Stimulated activated CD4-positive, alpha-beta T cell treated with anti-CD3 and anti-CD28 coated beads, TNF-alpha, amount 100 ng/mL, for 48 hours (primary cell): Measurements from ENCODE around the gene RNF225.
"Not testable (repeated sequence)": the region's sequence is repeated elsewhere in the genome, so short reads cannot be mapped to it uniquely, and the experiment has no call there.

ENCODE experiments used
- DNase-seq, 3 donors: peaks; one replicate each; pipeline ENCODE4 v3.0.0-alpha.2; 2020; ENCODE audit warnings: low read depth in 3 of 3

The RNF225 gene

GRCh38 chr19:58395220-58395978 lies at the start of gene RNF225:
Gene RNF225, plus strand, starts transcription at chr19:58395656. Its CDS starts 434 bp downstream, at chr19:58396090.
- no peak for DNase-seq

DNA sequence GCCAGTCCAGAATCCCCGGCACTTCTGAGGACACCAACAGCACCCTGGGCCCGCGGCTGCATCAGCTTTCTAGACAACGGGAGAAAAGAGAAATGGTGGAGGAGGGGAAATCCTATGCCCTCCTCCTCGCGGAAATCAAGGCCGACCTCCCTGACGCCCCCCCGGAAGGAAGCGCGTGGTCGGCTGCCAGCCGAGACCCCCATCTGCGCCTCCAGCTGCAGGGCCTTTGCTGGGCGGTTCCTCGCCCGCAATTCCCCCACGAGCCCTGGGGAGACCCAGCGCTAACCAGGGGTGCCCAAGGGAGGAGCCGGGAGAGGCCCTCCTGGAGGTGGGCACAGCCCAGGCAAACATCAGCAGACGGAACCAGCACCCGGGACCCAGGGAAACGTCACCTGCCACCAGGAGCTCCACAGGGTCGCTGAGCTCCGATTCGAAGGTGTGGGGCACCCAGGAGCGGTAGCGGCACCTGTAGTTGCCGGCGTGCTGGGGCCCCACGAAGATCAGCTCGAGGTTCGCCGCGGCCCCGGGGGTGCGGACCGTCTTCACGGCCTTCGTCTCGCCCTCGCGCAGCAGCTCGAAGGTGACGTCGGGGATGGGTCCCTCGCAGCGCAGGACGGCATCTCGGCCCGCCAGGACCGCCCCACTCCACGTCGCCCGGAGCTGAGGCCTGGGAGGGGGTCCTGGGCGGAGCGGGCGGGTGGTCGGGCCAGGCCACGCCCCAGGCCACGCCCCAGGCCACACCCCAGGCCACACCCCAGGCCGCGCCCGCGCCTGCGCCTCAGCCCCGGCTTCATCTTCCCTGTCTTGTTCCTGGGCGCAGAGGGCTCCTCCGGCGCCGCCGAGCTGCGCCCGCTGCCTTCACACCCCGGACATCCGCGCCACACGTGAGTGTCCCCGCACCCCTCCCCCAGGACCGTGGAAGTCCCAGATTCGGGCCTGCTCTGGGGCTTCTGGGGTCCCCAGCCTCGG lies 48.2 kb upstream of the RNF225 start:
- DNase-seq: peak in 2 of 3 donors; percentile 38 to 46

- DNase-seq: not testable (repeated sequence)
Observed at GRCh38 chr19:58348080-58348479, 47.4 kb upstream of the RNF225 start.

DNA sequence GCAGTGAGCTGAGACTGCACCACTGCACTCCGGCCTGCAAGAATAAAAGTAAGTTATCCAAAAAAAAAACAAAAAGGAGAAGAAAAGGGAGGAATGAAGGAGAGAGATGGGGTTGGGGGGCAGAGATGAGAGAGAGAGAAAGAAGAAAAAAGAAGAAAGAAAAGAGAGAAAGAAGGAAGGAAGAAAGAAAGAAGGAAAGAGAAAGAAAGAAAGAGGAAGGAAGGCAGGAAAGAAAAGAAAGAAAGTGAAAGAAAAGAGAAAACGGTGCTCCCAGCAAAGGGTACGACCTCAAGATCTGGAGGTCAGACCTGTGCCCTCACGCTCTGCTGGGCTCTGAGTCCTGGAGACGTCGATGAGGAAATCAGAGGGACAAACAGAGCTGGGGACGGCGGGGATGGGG lies 45.9 kb upstream of the RNF225 start:
- DNase-seq: no peak

GRCh38 chr19:58350001-58350861 lies 45.2 kb upstream of the RNF225 start:
- DNase-seq: no peak

GRCh38 chr19:58350871-58351557 lies 44.4 kb upstream of the RNF225 start:
- DNase-seq: no peak

DNA sequence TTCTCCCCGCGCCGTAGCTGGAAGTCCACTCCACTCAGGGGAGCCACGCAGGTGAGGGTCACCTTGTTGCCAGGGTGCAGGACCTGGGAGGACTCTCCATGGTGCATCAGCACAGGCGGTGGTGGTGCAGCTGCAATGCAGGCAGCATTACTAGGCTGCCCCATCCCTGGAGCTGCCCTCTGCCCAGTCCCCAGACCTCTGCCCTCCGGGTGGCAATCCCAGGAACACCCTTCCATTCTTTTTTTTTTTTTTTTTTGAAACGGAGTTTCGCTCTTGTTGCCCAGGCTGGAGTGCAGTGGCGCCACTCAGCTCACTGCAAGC lies 43.9 kb upstream of the RNF225 start:
- no peak for DNase-seq

DNA sequence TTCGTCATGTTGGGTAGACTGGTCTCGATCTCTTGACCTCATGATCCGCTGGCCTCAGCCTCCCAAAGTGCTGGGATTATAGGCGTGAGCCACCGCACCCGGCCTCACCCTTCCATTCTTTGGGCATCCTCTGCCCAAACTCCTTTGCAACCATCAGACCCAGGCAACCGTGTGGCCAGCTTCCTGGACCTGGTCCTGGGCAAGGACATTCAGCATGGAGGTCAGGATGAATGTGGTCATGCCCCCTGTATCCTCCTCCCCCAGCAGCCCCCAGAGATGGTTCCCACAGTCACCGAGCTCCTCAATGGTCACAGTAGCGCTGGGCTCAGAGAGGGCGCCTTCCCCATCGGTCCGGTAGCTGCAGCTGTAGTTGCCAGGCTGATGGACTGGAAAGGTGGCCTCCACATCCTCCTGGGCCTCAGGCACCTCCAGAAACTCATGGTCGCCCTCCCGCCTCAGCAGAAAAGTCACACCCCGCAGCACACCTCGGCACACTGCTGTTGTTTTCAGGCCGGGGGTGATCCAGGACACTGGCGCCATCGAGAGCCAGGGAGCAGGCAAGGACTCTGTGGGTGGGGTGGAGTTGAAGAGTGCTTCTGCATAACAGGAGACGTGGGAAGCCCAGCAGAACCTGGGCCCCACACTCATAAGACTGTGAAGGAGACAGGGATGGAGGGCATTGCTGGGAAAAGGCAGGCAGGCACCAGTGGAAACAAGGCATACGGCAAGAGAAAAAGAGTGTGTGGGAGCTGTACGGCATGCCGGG lies 43.3 kb upstream of the RNF225 start:
- DNase-seq: no peak

DNA sequence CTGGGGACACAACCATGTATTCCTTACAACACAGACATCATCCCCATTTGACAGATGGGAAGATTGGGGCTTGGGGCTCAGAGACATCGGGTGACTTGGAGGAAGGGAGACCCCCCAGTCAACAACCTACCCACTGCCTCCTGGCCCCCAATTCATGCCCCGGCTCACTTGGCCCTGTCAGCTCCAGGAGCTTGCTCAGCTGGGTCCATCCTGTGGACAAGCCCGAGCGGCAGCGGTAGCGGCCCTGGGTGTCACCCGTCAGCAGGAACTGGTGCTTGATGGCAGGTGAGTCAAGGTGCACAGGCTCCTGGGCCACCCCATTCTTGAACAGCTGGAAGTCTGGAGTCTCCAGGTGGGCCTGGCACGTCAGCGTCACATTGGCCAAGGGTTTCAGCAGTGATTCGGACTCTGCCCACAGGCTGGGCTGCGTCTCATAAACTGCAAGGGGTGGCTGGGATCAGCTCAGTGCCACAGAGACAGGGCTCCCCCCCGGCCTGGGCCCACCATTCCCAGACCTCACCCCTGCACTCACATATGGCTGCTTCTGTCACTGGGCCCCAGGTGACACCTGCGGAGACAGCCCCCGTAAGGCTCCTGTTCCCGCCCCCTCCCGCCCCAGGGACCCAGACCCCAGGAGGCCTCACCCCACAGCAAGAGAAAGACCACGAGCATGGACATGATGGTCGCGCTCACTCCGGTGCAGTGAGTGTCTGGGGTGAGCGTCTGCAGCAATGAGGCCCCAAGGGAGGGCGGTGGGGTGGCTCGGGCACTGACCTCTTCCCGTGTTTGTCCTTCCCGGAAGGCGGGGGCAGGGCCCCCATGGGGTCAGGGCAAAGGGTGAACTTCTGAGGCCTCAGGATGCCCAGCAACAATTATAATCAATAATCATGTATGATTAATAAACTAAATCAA lies 42.4 kb upstream of the RNF225 start, which contains the start of gene A1BG:
Gene A1BG, minus strand, starts transcription at position 733 of the 912 bp plus-strand sequence. Its CDS starts 55 bp downstream, at position 678.
- no peak for DNase-seq

DNA sequence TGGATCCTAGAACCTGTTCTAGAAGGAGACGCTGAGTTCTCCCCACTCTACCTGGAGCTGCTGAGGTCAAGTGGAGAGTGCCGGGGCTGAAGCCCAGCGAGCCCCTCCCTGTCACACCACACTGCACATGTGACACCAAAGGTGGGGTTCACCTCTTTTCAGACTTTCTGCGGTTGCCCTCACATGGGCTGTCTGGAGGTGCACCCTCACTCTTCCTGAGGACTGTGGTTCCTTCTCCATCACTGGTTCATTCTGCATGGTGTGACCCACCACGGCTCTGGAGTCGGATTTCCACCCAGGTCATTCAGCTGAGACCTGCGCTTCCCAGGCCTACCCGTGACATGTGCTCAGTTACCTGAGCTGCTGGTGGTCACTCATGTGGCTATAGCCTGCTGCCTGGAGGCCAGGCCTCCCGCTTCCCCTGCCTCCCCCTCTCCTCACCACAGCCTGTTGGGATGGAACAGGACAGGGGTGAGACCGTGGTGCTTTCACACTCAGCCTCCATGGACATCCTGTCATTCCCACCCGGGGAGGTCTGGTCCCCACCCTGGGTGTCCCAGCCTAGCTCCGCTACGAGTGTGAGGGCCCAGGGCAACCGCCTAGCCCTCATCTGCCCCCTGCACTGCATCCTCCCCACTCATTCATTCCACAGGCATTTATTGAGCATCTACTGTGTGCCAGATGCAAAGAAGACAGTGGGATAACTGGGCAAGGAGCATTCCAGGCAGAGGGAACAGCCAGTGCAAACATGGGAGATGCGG lies 41.6 kb upstream of the RNF225 start:
- DNase-seq: no peak

- DNase-seq: no peak
Observed at GRCh38 chr19:58354478-58355030, 40.9 kb upstream of the RNF225 start.

DNA sequence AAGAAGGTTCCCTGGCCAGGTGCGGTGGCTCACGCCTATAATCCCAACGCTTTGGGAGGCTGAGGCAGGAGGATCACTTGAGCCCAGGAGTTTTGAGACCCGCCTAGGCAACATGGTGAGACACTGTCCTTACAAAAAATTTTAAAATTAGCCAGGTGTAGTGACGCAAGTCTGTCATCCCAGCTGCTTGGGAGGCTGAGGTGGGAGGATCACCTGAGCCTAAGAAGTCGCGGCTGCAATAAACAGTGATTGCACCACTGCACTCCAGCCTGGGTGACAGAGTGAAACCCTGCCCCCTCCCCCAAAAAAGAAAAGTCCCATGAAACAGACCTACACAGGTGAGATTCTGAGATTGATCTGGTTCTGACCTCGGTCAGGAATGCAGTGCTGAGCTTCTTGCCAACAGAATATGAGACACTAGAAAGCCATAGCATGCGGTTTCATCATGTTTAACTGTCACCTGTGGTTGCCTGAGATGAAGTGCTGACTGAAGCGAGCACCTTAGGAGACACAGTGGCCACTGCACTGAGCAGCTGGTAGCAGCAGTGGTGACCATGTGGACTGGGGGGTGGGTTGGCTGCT lies 40.1 kb upstream of the RNF225 start:
- no peak for DNase-seq

- no peak for DNase-seq
Observed at GRCh38 chr19:58355908-58356765, 39.3 kb upstream of the RNF225 start.

DNA sequence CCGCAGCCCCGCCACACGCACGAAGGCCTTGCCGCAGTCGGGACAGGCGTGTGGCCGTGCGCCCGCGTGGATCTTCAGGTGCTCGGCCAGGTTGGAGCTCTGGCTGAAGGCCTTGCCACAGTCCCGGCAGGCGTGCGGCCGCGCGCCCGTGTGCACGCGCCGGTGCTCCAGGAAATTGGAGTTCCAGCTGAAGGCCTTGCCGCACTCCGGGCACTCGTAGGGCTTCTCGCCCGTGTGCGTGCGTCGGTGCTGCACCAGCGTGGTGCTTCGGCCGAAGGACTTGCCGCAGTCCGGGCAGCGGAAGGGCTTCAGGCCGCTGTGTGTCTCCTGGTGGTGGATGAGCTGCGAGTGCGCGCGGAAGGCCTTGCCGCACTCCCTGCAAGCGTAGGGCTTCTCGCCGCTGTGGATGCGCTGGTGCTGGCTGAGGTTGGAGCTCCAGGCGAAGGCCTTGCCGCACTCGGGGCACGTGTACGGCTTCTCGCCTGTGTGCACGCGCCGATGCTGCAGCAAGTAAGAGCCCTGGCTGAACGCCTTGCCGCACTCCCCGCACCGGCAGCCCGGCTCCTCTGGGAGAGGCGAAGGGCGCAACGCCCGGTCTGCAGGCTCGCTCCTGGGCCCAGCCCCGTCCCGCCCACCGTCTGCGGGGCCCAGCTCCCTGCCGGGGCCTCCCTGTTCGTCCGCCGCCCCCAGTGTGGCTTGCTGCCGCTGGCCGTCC lies 38.5 kb upstream of the RNF225 start:
- DNase-seq: no peak

DNA sequence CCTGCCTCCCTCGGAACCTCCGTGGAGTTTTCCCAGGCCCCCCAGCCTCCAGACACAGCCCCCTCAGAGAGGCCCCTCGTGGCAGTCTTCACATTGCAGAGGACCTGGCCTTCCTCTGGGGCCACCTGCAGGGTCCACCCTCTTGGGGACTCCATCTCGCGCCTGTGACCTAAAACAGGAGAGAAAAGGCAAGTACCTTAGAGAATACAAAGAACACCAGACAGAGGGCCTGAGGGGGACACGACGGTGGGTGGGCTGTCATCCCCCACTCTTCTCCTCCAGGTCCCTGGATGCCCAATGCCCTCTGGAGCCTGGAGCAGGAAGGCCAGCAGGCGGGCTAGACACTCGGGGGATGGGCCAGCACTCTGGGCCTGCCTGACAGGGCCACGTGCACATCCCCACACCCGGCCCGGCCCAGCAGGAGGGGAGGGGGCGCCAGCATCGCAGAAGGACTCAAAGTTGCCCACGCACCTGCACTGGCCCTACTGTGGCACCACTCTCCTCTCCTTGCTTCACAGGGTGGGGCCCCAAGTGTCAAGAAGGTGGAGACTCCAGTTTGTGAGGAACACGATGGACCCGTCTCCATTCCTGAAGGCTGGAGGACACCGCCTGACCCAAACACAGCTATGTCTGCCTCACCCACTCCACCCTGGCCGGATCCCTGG lies 37.8 kb upstream of the RNF225 start:
- no peak for DNase-seq

DNA sequence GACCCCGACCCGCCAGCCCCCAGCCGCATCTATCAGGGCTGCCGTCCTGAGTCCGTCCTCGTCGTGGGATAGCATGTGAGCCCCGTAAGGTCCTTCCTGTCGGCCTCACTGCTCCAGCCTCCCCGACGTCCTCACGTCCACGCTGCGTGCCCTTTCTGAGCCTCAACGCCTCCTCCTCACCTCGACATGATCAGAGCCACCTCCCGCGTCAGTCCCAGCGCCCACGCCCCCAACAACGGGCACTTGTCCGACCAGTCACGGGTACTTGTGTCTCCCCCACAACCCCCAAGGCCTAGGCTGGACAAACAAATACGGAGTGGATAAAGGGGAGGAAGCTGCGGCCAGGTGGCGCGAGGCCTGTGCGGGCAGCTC lies 33.6 kb upstream of the RNF225 start:
- peak in 1 of 3 donors; percentile 32 for DNase-seq
